Ovary (tissue), 9 donors: ENCODE data around the gene WBP2. TPM values are rescaled to one million over a fixed set of nuclear protein-coding genes. Genes with fewer than 3 reads are reported as not detected.

ENCODE experiments used
- DNase-seq, 5 donors: peaks; one replicate each; pipeline ENCODE4 v3.0.0-alpha.2; 2019 to 2020
- H3K27ac ChIP-seq, 2 donors: fragments of 200-600 bp; one replicate each; pipeline versions ENCODE4 v1.5.1 to v1.8.0; 2019 to 2022
- H3K27me3 ChIP-seq: fragments of 200-600 bp; one replicate; pipeline ENCODE4 v1.8.0; 2022
- H3K36me3 ChIP-seq: fragments of 200-600 bp; sonication (generic); one replicate; pipeline ENCODE4 v1.5.1; 2019
- H3K4me1 ChIP-seq: one replicate; pipeline ENCODE4 v1.8.1; 2013; ENCODE audit warnings: mild to moderate bottlenecking, moderate library complexity; ENCODE audit not compliant: insufficient read depth
- H3K4me3 ChIP-seq: fragments of 200-600 bp; sonication (generic); one replicate; pipeline ENCODE4 v1.5.1; 2017
- H3K9me3 ChIP-seq, 2 donors: fragments of 200-600 bp in 1 of 2; sonication (generic) in 1 of 2; one replicate each; pipeline versions ENCODE4 v1.5.1 to v1.8.1; 2013 to 2019; ENCODE audit warnings: mild to moderate bottlenecking in 1 of 2, moderate library complexity in 1 of 2
- EP300 ChIP-seq: sonication (generic); formaldehyde crosslinking; IDR thresholded peaks from one replicate; pipeline ENCODE4 v1.6.1; 2017; ENCODE audit warnings: antibody characterized with exemption
- POLR2A ChIP-seq: fragments of 450-650 bp; IDR thresholded peaks from one replicate; pipeline ENCODE4 v1.6.1; 2017; ENCODE audit warnings: antibody characterized with exemption, mild to moderate bottlenecking, moderate library complexity
- WGBS, 3 donors: extraction: QIAGEN DNeasy Blood & Tissue Kit in 1 of 3; methylation state at CpG; one replicate each; pipeline versions ENCODE4 v1.1.5 to v1.1.7; 2013 to 2017; 5-methylcytosine and 5-hydroxymethylcytosine counted together
- intact Hi-C, 4 donors: fragments of 100-400 bp; cut with DNase I; formaldehyde crosslinking; loops; one replicate each; pipeline versions ENCODE4 v1.11.0 to v1.15.1; 2022 to 2023
- polyA plus RNA-seq, 2 donors: library from polyadenylated mRNA; stranded (reverse); fragments of 200-250 nt in 1 of 2; fragments of 350-450 nt in 1 of 2; fragmentation: Illumina TruSeq in 1 of 2; extraction: RNeasy Lipid Tissue Mini Kit (QIAGEN cat#74804) in 1 of 2; gene quantifications; one replicate each; pipeline ENCODE4 v1.2.3, GENCODE V29; 2013 to 2014
- total RNA-seq, 7 donors: library from RNA; depleted of rRNA in 2 of 7; stranded (reverse); fragments of >200 nt in 2 of 7; fragmentation: NEBNext Ultra II Directional in 3 of 7; extraction: Animal tissue kit (Norgen Biotek cat#: 25700) in 3 of 7; gene quantifications; one replicate each; pipeline versions ENCODE4 v1.1.0 to v1.2.4, GENCODE V29; 2016 to 2023
- TF ChIP-seq, protein P1 (sequence below), 3 donors: fragments of 450-650 bp in 2 of 3; fragments of 200-600 bp in 1 of 3; IDR thresholded peaks; one replicate each; pipeline versions ENCODE4 v1.5.1 to v1.8.0; 2016 to 2022; ENCODE audit warnings: antibody characterized with exemption in 3 of 3, mild to moderate bottlenecking in 1 of 3
- donor health status: DM: no; HTN: no; CAD: no; lungs with moderate emphysema.
- donor health status: DM: no; HTN: no; CAD: no.
- donor health status: Bipolar disorder and iron deficiency.
- donor health status: DM: yes; HTN: yes; CAD: no.
- donor health status: DM: no; HTN: no; CAD: no.
- donor health status: DM: yes; HTN: yes; CAD: no.

Gene WBP2
- total and polyA plus RNA-seq, 9 donors: 48.5 to 184 (median 116) TPM

DNA sequence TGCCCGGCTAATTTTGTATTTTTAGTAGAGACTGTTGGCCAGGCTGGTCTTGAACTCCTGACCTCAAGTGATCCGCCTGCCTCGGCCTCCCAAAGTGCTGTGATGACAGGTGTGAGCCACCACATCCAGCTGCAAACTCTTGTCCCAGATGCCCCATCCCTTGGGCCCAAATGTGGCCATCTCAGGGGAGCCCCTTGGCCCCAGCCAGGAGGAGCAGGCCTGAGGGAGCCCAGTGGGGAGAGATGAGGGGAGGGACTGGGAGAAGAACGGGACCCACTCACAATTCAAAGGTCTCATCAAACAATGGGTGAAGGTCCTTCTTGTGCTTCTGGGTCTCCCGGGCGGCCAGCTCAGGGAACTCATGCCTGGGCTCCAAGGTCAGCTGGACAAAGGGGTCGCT, 25.4 kb downstream of the WBP2 start:
- no peaks in the 10 kb centered on the region for H3K9me3 ChIP-seq
- DNase-seq: no peak
- no peaks in the 10 kb centered on the region for H3K27me3 ChIP-seq
- peaks cover 3% of the 10 kb centered on the region for H3K4me1 ChIP-seq
- H3K27ac ChIP-seq: no peak overlapping the region
- no peak for TF ChIP-seq EP300
- TF ChIP-seq, protein P1, sequence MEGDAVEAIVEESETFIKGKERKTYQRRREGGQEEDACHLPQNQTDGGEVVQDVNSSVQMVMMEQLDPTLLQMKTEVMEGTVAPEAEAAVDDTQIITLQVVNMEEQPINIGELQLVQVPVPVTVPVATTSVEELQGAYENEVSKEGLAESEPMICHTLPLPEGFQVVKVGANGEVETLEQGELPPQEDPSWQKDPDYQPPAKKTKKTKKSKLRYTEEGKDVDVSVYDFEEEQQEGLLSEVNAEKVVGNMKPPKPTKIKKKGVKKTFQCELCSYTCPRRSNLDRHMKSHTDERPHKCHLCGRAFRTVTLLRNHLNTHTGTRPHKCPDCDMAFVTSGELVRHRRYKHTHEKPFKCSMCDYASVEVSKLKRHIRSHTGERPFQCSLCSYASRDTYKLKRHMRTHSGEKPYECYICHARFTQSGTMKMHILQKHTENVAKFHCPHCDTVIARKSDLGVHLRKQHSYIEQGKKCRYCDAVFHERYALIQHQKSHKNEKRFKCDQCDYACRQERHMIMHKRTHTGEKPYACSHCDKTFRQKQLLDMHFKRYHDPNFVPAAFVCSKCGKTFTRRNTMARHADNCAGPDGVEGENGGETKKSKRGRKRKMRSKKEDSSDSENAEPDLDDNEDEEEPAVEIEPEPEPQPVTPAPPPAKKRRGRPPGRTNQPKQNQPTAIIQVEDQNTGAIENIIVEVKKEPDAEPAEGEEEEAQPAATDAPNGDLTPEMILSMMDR (IDR thresholded peaks at IDR 0.05): no peak
- no peak for TF ChIP-seq POLR2A
- 75 to 80% (median 77%) methylated on average over 7 of the region's 7 CpGs for WGBS, 3 donors
- H3K4me3 ChIP-seq: no peak overlapping the region
- no peaks in the 10 kb centered on the region for H3K36me3 ChIP-seq
- intact Hi-C loops: no loop called here

DNA sequence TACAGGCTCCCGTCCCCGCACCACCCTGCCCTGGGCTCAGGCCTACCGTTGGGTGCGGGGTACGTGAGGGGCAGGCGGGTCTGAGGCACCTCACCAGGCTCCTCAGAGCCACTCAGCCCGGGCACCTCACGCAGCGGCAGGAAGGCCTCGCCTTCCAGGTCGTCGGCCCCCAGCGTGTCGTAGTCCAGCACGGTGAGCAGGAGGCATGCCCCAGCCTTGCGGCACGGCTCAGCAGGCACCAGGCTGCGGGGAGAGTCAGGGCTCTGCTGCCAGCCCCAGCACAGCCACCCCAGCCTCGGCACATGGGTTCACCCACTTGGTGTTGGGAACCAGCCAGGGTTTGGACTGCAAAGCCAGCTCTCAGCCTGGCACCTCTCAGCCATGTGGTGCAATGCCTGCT, 26.4 kb downstream of the WBP2 start:
- intact Hi-C loops: no loop called here
- H3K4me3 ChIP-seq: no peak overlapping the region
- no peak overlapping the region for H3K27ac ChIP-seq
- H3K9me3 ChIP-seq: no peaks in the 10 kb centered on the region
- 89 to 94% (median 92%) methylated on average over 19 of the region's 19 CpGs for WGBS, 3 donors
- no peaks in the 10 kb centered on the region for H3K27me3 ChIP-seq
- TF ChIP-seq EP300 (no peak), POLR2A (no peak)
- TF ChIP-seq, protein P1 (IDR thresholded peaks at IDR 0.05): no peak
- DNase-seq: no peak
- H3K4me1 ChIP-seq: peaks cover 3% of the 10 kb centered on the region
- no peaks in the 10 kb centered on the region for H3K36me3 ChIP-seq

DNA sequence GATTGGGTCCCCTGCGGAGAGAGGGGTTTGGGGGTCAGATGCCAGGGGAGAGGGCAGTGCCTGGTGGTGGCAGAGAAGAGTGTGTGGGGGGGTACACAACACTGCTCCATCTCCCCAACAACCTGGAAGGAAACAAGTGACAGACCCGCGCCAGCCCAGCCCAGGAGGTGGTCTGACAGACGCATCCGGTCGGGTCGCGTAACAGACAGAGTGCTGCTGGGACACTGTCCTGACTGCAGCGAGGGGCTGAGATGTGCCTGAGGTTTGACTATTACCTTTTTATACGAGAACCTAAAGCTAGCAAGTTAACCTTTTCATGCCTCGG, 27.1 kb downstream of the WBP2 start:
- peak overlapping the region; percentile 25 for H3K4me3 ChIP-seq
- peak overlapping the region in 1 of 2 donors; percentile 57 for H3K27ac ChIP-seq
- no peaks in the 10 kb centered on the region for H3K9me3 ChIP-seq
- no peak for DNase-seq
- no peaks in the 10 kb centered on the region for H3K36me3 ChIP-seq
- intact Hi-C loops: no loop called here
- 58 to 69% (median 62%) methylated on average over 11 of the region's 11 CpGs for WGBS, 3 donors
- TF ChIP-seq, protein P1 (IDR thresholded peaks at IDR 0.05): no peak
- no peak for TF ChIP-seq POLR2A
- no peak for TF ChIP-seq EP300
- H3K27me3 ChIP-seq: no peaks in the 10 kb centered on the region
- peaks cover 3% of the 10 kb centered on the region for H3K4me1 ChIP-seq

DNA sequence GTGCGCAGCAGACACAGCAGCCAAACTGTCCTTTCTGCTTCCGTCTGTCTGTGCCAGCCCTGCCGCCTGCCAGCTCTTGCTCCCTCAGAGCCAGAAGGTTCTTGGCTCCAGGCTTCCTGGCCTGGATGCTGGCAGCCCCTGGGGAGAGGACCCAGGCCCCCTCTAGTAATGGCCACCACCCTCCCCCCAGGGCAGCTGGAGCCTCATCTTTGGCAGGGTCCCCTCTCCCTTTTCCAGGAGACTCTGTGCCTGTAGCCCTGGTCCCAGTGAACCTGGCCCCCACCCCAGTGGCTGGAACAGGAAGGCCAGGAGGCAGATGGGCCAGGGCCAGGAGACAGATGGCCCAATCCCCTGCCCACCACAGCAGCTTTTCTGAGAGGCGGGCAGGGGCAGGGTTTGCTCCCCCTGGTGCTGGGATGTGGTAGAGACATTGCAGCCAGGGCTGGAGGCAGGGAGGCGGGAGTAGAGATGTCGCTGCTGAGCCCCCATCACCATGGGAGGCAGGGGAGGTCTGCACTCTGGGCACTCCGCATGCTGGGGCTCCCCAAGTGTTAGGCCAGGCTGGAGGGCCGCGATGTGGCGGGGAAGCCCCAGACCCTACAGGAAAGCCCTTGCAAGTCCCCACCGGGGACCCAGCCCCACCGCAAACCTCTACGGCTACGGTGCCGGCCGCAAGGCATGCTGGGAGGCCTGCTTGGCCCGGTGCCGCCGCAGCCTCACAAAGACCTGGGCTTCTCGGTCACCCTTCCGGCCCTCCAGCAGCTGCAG, 27.6 kb downstream of the WBP2 start:
- no peaks in the 10 kb centered on the region for H3K9me3 ChIP-seq
- H3K27ac ChIP-seq: peak overlapping the region; percentile 21 to 57
- H3K36me3 ChIP-seq: no peaks in the 10 kb centered on the region
- TF ChIP-seq POLR2A (no peak), EP300 (no peak)
- TF ChIP-seq, protein P1 (IDR thresholded peaks at IDR 0.05): peak; percentile 40 to 56 (median 55)
- peak overlapping the region; percentile 25 for H3K4me3 ChIP-seq
- intact Hi-C loops: no loop called here
- 24 to 48% (median 32%) methylated on average over 5 to 21 of the region's 21 CpGs for WGBS, 3 donors
- H3K27me3 ChIP-seq: no peaks in the 10 kb centered on the region
- peaks cover 3% of the 10 kb centered on the region for H3K4me1 ChIP-seq
- DNase-seq: peak; percentile 65 to 85 (median 75)
